ENCODE data around the gene HSPA8. TPM values are rescaled to one million over a fixed set of nuclear protein-coding genes. Genes with fewer than 3 reads are reported as not detected.
A peak's percentile ranks its signal among the peaks of the same experiment; 100 is the strongest.

Gene HSPA8
- total RNA-seq, 1 donor from 2014 or later, result 1,277 TPM

GRCh38 chr11:123045101-123045500 lies 16.8 kb downstream of the HSPA8 start:
- FAIRE-seq, result no peak
- no peaks in the 10 kb centered on the region for H3K27me3 ChIP-seq (ENCODE audit: control insufficient read depth, insufficient read depth, low read length)
- TF ChIP-seq CTCF (IDR thresholded peaks at IDR 0.05; ENCODE audit: insufficient read depth, low read length, severe bottlenecking), result no peak
- no peaks in the 10 kb centered on the region for H3K36me3 ChIP-seq (ENCODE audit: control insufficient read depth, insufficient read depth, low read length)
- no peak overlapping the region for H3K4me3 ChIP-seq (ENCODE audit: low read depth, low read length)
- no peak for DNase-seq (ENCODE audit: low read depth)

DNA sequence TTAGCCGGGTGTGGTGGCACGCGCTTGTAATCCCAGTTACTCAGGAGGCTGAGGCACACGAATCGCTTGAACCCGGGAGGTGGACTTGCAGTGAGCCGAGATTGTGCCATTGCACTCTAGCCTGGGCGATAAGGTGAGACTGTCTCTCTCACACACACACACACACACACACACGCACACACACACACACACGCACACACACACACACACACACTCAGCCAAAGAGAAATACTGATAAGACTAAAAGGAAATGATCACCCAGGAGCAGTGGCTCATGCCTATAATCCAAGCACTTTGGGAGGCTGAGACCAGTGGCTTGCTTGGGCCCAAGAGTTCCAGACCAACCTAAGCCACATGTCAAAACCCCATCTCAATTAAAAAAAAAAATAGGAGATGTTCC lies 20.8 kb downstream of the HSPA8 start:
- TF ChIP-seq CTCF (IDR thresholded peaks at IDR 0.05; ENCODE audit: insufficient read depth, low read length, severe bottlenecking), result no peak
- no peak for DNase-seq (ENCODE audit: low read depth)
- no peaks in the 10 kb centered on the region for H3K36me3 ChIP-seq (ENCODE audit: control insufficient read depth, insufficient read depth, low read length)
- H3K27me3 ChIP-seq (ENCODE audit: control insufficient read depth, insufficient read depth, low read length), result no peaks in the 10 kb centered on the region
- no peak overlapping the region for H3K4me3 ChIP-seq (ENCODE audit: low read depth, low read length)
- FAIRE-seq, result no peak

- no peak for TF ChIP-seq CTCF (IDR thresholded peaks at IDR 0.05; ENCODE audit: insufficient read depth, low read length, severe bottlenecking)
- FAIRE-seq, result no peak
- Histone ChIP-seq H3K27me3 (ENCODE audit: control insufficient read depth, insufficient read depth, low read length) (no peaks in the 10 kb centered on the region), H3K4me3 (ENCODE audit: low read depth, low read length) (no peak overlapping the region), H3K36me3 (ENCODE audit: control insufficient read depth, insufficient read depth, low read length) (no peaks in the 10 kb centered on the region)
- no peak for DNase-seq (ENCODE audit: low read depth)
Measured at GRCh38 chr11:123040111-123040432, 21.9 kb downstream of the HSPA8 start.

DNA sequence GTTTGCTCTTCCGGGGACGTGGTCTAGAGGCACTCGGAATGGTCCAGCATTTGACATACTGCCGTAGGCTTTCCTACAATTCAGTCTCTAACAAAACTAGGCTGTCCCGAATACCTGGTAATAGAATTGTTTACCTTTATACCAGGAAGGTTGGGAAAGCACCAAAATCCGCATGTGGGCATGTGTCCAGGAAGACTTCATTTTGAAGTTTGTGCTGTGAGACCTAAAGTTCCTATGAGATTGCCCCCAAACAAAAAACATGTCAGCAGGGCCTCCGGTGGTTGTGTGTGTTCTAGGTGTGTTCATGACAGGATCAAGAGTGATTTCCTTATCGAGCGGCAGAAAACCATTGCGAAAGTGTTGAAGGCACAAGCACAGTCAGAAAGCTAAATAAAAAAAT lies 26.1 kb downstream of the HSPA8 start:
- FAIRE-seq, result no peak
- no peak for TF ChIP-seq CTCF (IDR thresholded peaks at IDR 0.05; ENCODE audit: insufficient read depth, low read length, severe bottlenecking)

DNA sequence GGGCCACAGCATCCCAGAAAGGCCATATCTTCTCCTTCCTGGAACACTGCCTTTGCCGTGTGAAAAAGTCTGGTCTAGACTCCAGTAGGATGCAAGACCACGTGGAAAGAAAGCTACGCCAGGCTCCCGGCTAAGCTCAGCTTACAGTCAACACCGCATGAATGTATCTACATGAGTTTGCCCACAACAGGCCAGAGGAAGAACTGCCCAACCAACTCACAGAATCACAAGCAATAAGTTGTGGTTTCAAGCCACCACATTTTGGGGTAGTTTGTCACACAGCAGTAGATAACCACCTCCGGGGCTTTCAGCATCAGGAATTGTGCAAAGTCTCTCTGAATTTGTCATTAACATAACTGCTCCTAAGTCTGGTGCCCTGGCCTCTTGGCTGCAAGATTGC lies 27.3 kb downstream of the HSPA8 start:
- TF ChIP-seq CTCF (IDR thresholded peaks at IDR 0.05; ENCODE audit: insufficient read depth, low read length, severe bottlenecking), result no peak
- Histone ChIP-seq H3K27me3 (ENCODE audit: control insufficient read depth, insufficient read depth, low read length) (no peaks in the 10 kb centered on the region), H3K4me3 (ENCODE audit: low read depth, low read length) (no peak overlapping the region), H3K36me3 (ENCODE audit: control insufficient read depth, insufficient read depth, low read length) (no peaks in the 10 kb centered on the region)
- no peak for DNase-seq (ENCODE audit: low read depth)
- no peak for FAIRE-seq

More for the DNA sequence above, 26.1 kb downstream of the HSPA8 start:
- Histone ChIP-seq H3K36me3 (ENCODE audit: control insufficient read depth, insufficient read depth, low read length) (no peaks in the 10 kb centered on the region), H3K27me3 (ENCODE audit: control insufficient read depth, insufficient read depth, low read length) (no peaks in the 10 kb centered on the region), H3K4me3 (ENCODE audit: low read depth, low read length) (no peak overlapping the region)
- no peak for DNase-seq (ENCODE audit: low read depth)

DNA sequence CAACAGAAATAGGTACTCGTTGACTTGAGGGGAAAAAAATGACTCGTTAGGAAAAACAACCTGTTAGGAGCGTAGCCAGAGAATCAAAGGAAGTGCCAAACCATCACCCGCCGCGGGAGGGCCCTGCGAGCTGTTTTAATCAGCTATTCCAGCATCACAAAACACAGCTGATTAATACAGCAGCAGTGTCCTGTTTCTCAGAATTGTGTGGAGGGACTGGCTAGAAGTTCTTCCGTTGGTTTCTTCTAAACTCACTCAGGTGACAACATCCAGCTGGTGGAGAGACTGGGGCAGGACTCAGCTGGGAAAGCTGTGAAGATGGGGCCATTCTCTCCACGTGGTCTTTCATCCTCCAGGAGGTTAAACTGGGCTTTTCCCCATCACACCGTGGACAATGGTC lies 28.0 kb downstream of the HSPA8 start:
- FAIRE-seq (no peak), DNase-seq (ENCODE audit: low read depth) (no peak)
- TF ChIP-seq CTCF (IDR thresholded peaks at IDR 0.05; ENCODE audit: insufficient read depth, low read length, severe bottlenecking), result peak; percentile 20

More for the DNA sequence above, 28.0 kb downstream of the HSPA8 start:
- Histone ChIP-seq H3K36me3 (ENCODE audit: control insufficient read depth, insufficient read depth, low read length) (no peaks in the 10 kb centered on the region), H3K4me3 (ENCODE audit: low read depth, low read length) (no peak overlapping the region), H3K27me3 (ENCODE audit: control insufficient read depth, insufficient read depth, low read length) (no peaks in the 10 kb centered on the region)
